ENCODE measurements around the gene SYT7. TPM values are rescaled to one million over a fixed set of nuclear protein-coding genes. Genes with fewer than 3 reads are reported as not detected.
"Not testable (repeated sequence)": the region's sequence is repeated elsewhere in the genome, so short reads cannot be mapped to it uniquely, and the experiment has no call there.

SYT7 gene
- total RNA-seq, 4 donors from 2014 or later, result 1.6 to 2.9 (median 1.9) TPM

GRCh38 chr11:61484541-61484940 is 96.3 kb downstream of the SYT7 start:
- 60 to 70% methylated on average over 1 to 3 of the region's 11 CpGs for WGBS, 2 donors
- no peaks in the 10 kb centered on the region for H3K9me3 ChIP-seq
- TF ChIP-seq CTCF (IDR thresholded peaks at IDR 0.05), result no peak
- no peak overlapping the region for H3K4me3 ChIP-seq
- peaks cover 0 to 39% (median 0%) of the 10 kb centered on the region in 4 donors for H3K27me3 ChIP-seq
- DNase-seq, result no peak
- H3K27ac ChIP-seq, result no peak overlapping the region
- H3K36me3 ChIP-seq, result no peaks in the 10 kb centered on the region
- intact Hi-C loops (cut with DNase I), result no loop called here
- H3K4me1 ChIP-seq, result peaks cover 6 to 16% (median 6%) of the 10 kb centered on the region in 3 donors

- WGBS, 2 donors, result no CpG with 5 or more reads among the region's 7 CpGs
- peaks cover 0 to 7% (median 3%) of the 10 kb centered on the region in 3 donors for H3K4me1 ChIP-seq
- no peak for DNase-seq
- no peak overlapping the region for H3K4me3 ChIP-seq
- TF ChIP-seq POLR2A (IDR thresholded peaks at IDR 0.05) (no peak), CTCF (IDR thresholded peaks at IDR 0.05) (peak in 2 of 6 experiments; percentile 31 to 47)
- no peak overlapping the region for H3K27ac ChIP-seq
- peaks cover 0 to 58% (median 0%) of the 10 kb centered on the region in 4 donors for H3K27me3 ChIP-seq
- H3K9me3 ChIP-seq, result no peaks in the 10 kb centered on the region
- H3K36me3 ChIP-seq, result no peaks in the 10 kb centered on the region
- intact Hi-C loops (cut with DNase I), result no loop called here
Observed at GRCh38 chr11:61482513-61482912, 98.4 kb downstream of the SYT7 start.

GRCh38 chr11:61481806-61482205 is 99.1 kb downstream of the SYT7 start:
- TF ChIP-seq POLR2A (IDR thresholded peaks at IDR 0.05), result no peak
- TF ChIP-seq CTCF (IDR thresholded peaks at IDR 0.05), result no peak
- DNase-seq, result no peak
- H3K27me3 ChIP-seq, result peaks cover 0 to 59% (median 0%) of the 10 kb centered on the region in 4 donors
- H3K27ac ChIP-seq, result no peak overlapping the region
- intact Hi-C loops (cut with DNase I), result no loop called here
- H3K36me3 ChIP-seq, result no peaks in the 10 kb centered on the region
- no peaks in the 10 kb centered on the region for H3K9me3 ChIP-seq
- 67 to 77% methylated on average over 5 to 7 of the region's 10 CpGs for WGBS, 2 donors
- H3K4me3 ChIP-seq, result no peak overlapping the region
- H3K4me1 ChIP-seq, result peaks cover 0 to 13% (median 8%) of the 10 kb centered on the region in 3 donors

GRCh38 chr11:61480994-61481335 is 99.9 kb downstream of the SYT7 start:
- H3K36me3 ChIP-seq, result no peaks in the 10 kb centered on the region
- WGBS, 2 donors, result 56% methylated on average over 2 of the region's 7 CpGs; no CpG with 5 or more reads in 1 of the 2 donors
- H3K27me3 ChIP-seq, result peaks cover 0 to 59% (median 0%) of the 10 kb centered on the region in 4 donors
- no peaks in the 10 kb centered on the region for H3K9me3 ChIP-seq
- no peak for DNase-seq
- peaks cover 0 to 13% (median 8%) of the 10 kb centered on the region in 3 donors for H3K4me1 ChIP-seq
- intact Hi-C loops (cut with DNase I), result no loop called here
- no peak overlapping the region for H3K4me3 ChIP-seq
- no peak overlapping the region for H3K27ac ChIP-seq
- TF ChIP-seq CTCF (IDR thresholded peaks at IDR 0.05) (no peak), POLR2A (IDR thresholded peaks at IDR 0.05) (no peak)

GRCh38 chr11:61480261-61480993 is 100.4 kb downstream of the SYT7 start:
- TF ChIP-seq POLR2A (IDR thresholded peaks at IDR 0.05), result no peak
- no peak for TF ChIP-seq CTCF (IDR thresholded peaks at IDR 0.05)
- peaks cover 0 to 13% (median 8%) of the 10 kb centered on the region in 3 donors for H3K4me1 ChIP-seq
- no peaks in the 10 kb centered on the region for H3K9me3 ChIP-seq
- H3K4me3 ChIP-seq, result no peak overlapping the region
- WGBS, 2 donors, result 76 to 83% methylated on average over 10 to 12 of the region's 15 CpGs
- no peak for DNase-seq
- H3K36me3 ChIP-seq, result no peaks in the 10 kb centered on the region
- intact Hi-C loops (cut with DNase I), result no loop called here
- H3K27ac ChIP-seq, result no peak overlapping the region
- H3K27me3 ChIP-seq, result peaks cover 0 to 59% (median 0%) of the 10 kb centered on the region in 4 donors

- 82 to 93% methylated on average over 10 to 11 of the region's 11 CpGs for WGBS, 2 donors
- DNase-seq, H3K9me3 ChIP-seq, H3K4me3 ChIP-seq, H3K27ac ChIP-seq, H3K36me3 ChIP-seq: not testable (repeated sequence)
- Histone ChIP-seq H3K27me3 (peaks cover 0 to 53% (median 0%) of the 10 kb centered on the region in 4 donors), H3K4me1 (peaks cover 0 to 13% (median 8%) of the 10 kb centered on the region in 3 donors)
- intact Hi-C loops (cut with DNase I), result loop anchor here (5.0 to 10.0 kb wide), 2 partner anchors 38 to 155 kb away; no protein-coding TSS in a partner anchor
Observed at GRCh38 chr11:61479360-61480058, 101.4 kb downstream of the SYT7 start.
